Measurements from ENCODE around the gene HEY2.

GRCh38 chr6:125701354-125701668 is 48.1 kb upstream of the HEY2 start:
- TF ChIP-seq CTCF (IDR thresholded peaks at IDR 0.05), result no peak
- TF ChIP-seq EP300 (IDR thresholded peaks at IDR 0.05), result no peak
